ENCODE data around the gene UBE3B. TPM values are rescaled to one million over a fixed set of nuclear protein-coding genes. Genes with fewer than 3 reads are reported as not detected.

The UBE3B gene
- total RNA-seq, 1 experiment from 2014 or later: 25.7 TPM

DNA sequence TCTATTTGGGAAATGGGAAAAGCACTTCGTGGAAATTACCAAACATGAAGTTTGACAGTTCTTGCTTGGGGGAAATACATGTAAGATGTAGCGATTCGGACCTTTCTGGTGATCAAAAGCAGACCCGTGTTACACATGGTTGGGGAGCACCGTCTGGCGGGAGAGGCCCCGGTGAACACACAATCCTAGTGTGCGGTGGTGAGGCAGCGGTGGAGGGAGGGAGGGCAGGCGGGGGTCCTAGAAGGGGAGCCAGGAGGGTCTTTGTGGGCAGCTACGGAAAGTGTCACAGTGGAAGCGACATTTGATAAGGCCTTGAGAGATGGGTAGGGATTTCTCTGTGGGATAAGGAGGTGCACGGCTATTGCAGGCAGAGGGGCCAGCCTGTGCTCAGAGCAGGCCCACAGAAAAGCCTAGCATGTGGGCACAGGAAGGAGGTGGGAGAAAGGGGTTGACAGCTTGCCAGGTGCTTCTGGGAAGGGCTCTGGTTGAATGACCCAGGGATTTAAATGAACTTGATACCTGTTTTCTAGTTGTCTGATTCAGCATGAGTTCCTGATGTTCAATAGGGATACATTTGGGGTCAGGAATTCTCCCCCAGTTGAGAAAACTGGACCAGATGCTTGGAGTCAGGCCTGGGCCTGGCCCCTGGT is 103.4 kb downstream of the UBE3B start:
- Histone ChIP-seq H3K36me3 (ENCODE audit: low read depth, low read length) (peaks cover 35% of the 10 kb centered on the region), H3K27me3 (ENCODE audit: low read length) (no peaks in the 10 kb centered on the region), H3K4me2 (ENCODE audit: low read length) (no peak overlapping the region), H3K4me1 (ENCODE audit: insufficient read depth, low read length) (no peaks in the 10 kb centered on the region), H3K27ac (ENCODE audit: low read length) (no peak overlapping the region), H3K79me2 (ENCODE audit: low read length) (no peaks in the 10 kb centered on the region), H3K9me3 (ENCODE audit: low read length) (no peaks in the 10 kb centered on the region), H3K9ac (ENCODE audit: low read length) (no peak overlapping the region), H3K9me2 (replicated peaks; ENCODE audit: low read length) (no peaks in the 10 kb centered on the region), H3F3A (ENCODE audit: low read length, unreplicated experiment) (no peaks in the 10 kb centered on the region), H4K20me1 (ENCODE audit: low read length) (no peaks in the 10 kb centered on the region), H3K4me3 (ENCODE audit: low read length) (no peak overlapping the region), H2AFZ (ENCODE audit: low read length) (no peak overlapping the region)
- no TSS peak for BruUV-seq (replicated peaks)
- intact Hi-C loops (cut with micrococcal nuclease): no loop called here
- CTCF ChIA-PET: no interaction called here
- no peak for DNase-seq
- ATAC-seq: no peak
- POLR2A ChIA-PET (ENCODE audit: unreplicated experiment): no interaction called here
- no peak for TF ChIP-seq EZH2phosphoT487 (IDR thresholded peaks at IDR 0.05; ENCODE audit: borderline replicate concordance, low read length)
- no peak for TF ChIP-seq EZH2 (IDR thresholded peaks at IDR 0.05; ENCODE audit: low read length, unreplicated experiment)
- TF ChIP-seq, protein P1, sequence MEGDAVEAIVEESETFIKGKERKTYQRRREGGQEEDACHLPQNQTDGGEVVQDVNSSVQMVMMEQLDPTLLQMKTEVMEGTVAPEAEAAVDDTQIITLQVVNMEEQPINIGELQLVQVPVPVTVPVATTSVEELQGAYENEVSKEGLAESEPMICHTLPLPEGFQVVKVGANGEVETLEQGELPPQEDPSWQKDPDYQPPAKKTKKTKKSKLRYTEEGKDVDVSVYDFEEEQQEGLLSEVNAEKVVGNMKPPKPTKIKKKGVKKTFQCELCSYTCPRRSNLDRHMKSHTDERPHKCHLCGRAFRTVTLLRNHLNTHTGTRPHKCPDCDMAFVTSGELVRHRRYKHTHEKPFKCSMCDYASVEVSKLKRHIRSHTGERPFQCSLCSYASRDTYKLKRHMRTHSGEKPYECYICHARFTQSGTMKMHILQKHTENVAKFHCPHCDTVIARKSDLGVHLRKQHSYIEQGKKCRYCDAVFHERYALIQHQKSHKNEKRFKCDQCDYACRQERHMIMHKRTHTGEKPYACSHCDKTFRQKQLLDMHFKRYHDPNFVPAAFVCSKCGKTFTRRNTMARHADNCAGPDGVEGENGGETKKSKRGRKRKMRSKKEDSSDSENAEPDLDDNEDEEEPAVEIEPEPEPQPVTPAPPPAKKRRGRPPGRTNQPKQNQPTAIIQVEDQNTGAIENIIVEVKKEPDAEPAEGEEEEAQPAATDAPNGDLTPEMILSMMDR (conservative IDR thresholded peaks at IDR 0.05; ENCODE audit: low read depth, low read length): no peak

DNA sequence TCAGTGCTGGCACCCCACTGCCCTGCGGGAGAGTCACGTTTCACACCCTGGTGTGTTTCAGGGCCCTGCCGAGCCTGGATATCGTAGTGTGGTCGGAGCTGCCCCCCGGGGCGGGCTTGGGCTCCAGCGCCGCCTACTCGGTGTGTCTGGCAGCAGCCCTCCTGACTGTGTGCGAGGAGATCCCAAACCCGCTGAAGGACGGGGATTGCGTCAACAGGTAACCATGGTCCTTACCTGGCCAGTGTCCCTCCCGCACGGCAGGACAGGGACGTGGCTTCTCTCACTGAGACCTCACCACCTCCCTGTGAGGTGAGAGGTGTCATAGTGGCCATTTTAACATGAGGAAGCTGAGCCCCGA is 103.9 kb downstream of the UBE3B start:
- peaks cover 30% of the 10 kb centered on the region for H3K36me3 ChIP-seq (ENCODE audit: low read depth, low read length)
- H3K27me3 ChIP-seq (ENCODE audit: low read length): no peaks in the 10 kb centered on the region
- no peak for ATAC-seq
- TF ChIP-seq EZH2phosphoT487 (IDR thresholded peaks at IDR 0.05; ENCODE audit: borderline replicate concordance, low read length) (no peak), EZH2 (IDR thresholded peaks at IDR 0.05; ENCODE audit: low read length, unreplicated experiment) (no peak)
- TF ChIP-seq, protein P1 (conservative IDR thresholded peaks at IDR 0.05; ENCODE audit: low read depth, low read length): no peak
- no peaks in the 10 kb centered on the region for H3K4me1 ChIP-seq (ENCODE audit: insufficient read depth, low read length)
- H3K9ac ChIP-seq (ENCODE audit: low read length): no peak overlapping the region
- H3K79me2 ChIP-seq (ENCODE audit: low read length): no peaks in the 10 kb centered on the region
- no TSS peak for BruUV-seq (replicated peaks)
- H3K9me2 ChIP-seq (replicated peaks; ENCODE audit: low read length): no peaks in the 10 kb centered on the region
- intact Hi-C loops (cut with micrococcal nuclease): no loop called here
- DNase-seq: no peak
- no peak overlapping the region for H3K27ac ChIP-seq (ENCODE audit: low read length)
- no peak overlapping the region for H2AFZ ChIP-seq (ENCODE audit: low read length)
- H3K4me2 ChIP-seq (ENCODE audit: low read length): no peak overlapping the region
- ChIA-PET POLR2A (ENCODE audit: unreplicated experiment) (no interaction called here), CTCF (no interaction called here)
- no peaks in the 10 kb centered on the region for H3K9me3 ChIP-seq (ENCODE audit: low read length)
- H4K20me1 ChIP-seq (ENCODE audit: low read length): no peaks in the 10 kb centered on the region
- no peak overlapping the region for H3K4me3 ChIP-seq (ENCODE audit: low read length)
- H3F3A ChIP-seq (ENCODE audit: low read length, unreplicated experiment): no peaks in the 10 kb centered on the region

DNA sequence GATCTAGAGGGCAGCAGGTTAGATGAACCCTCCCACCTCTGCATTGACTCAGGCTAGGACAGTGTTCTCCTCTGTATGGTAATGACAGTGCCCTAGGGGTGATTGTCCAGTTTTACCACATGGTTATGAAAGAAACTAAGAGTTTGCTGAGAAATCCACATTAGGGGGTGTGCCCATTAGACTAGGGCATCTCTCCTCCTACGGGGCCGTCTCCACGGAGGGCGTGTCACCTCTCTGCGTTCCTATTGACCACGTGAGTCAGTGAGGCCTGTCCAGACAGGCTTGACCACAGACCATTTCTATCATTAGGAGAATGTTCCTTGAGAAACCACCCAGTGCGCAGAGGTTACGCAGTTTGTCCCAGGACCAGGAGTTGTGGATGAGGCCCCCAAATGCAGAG is 104.4 kb downstream of the UBE3B start:
- H3K4me1 ChIP-seq (ENCODE audit: insufficient read depth, low read length): no peaks in the 10 kb centered on the region
- no peak for DNase-seq
- ChIA-PET POLR2A (ENCODE audit: unreplicated experiment) (no interaction called here), CTCF (no interaction called here)
- no peak overlapping the region for H3K27ac ChIP-seq (ENCODE audit: low read length)
- no peaks in the 10 kb centered on the region for H4K20me1 ChIP-seq (ENCODE audit: low read length)
- peaks cover 28% of the 10 kb centered on the region for H3K36me3 ChIP-seq (ENCODE audit: low read depth, low read length)
- H3F3A ChIP-seq (ENCODE audit: low read length, unreplicated experiment): no peaks in the 10 kb centered on the region
- H3K9me3 ChIP-seq (ENCODE audit: low read length): no peaks in the 10 kb centered on the region
- TF ChIP-seq, protein P1 (conservative IDR thresholded peaks at IDR 0.05; ENCODE audit: low read depth, low read length): no peak
- TF ChIP-seq EZH2 (IDR thresholded peaks at IDR 0.05; ENCODE audit: low read length, unreplicated experiment): no peak
- no peak for TF ChIP-seq EZH2phosphoT487 (IDR thresholded peaks at IDR 0.05; ENCODE audit: borderline replicate concordance, low read length)
- intact Hi-C loops (cut with micrococcal nuclease): no loop called here
- H3K79me2 ChIP-seq (ENCODE audit: low read length): no peaks in the 10 kb centered on the region
- no peak overlapping the region for H3K9ac ChIP-seq (ENCODE audit: low read length)
- no peaks in the 10 kb centered on the region for H3K27me3 ChIP-seq (ENCODE audit: low read length)
- ATAC-seq: peak; percentile 29; the same call in 1 of the 2 replicates
- no peak overlapping the region for H2AFZ ChIP-seq (ENCODE audit: low read length)
- no peak overlapping the region for H3K4me3 ChIP-seq (ENCODE audit: low read length)
- no peak overlapping the region for H3K4me2 ChIP-seq (ENCODE audit: low read length)
- no TSS peak for BruUV-seq (replicated peaks)
- H3K9me2 ChIP-seq (replicated peaks; ENCODE audit: low read length): no peaks in the 10 kb centered on the region

All from PC-3 (cell line).